Heart left ventricle (tissue), 16 donors: Measurements from ENCODE around the gene ZC3H18. TPM values are rescaled to one million over a fixed set of nuclear protein-coding genes. Genes with fewer than 3 reads are reported as not detected.

Source experiments
- ATAC-seq, 4 donors: fragments of 200-7000 bp; cut with Tn5 transposase; one replicate each; pipeline ENCODE4 v1.9.1; 2020 to 2022; ENCODE audit warnings: moderate library complexity in 4 of 4, mild to moderate bottlenecking in 3 of 4, moderate number of reproducible peaks in 1 of 4
- DNase-seq, 5 donors: peaks; one replicate each; pipeline ENCODE4 v3.0.0-alpha.2; 2020
- H3K27ac ChIP-seq, 12 donors: fragments of 200-600 bp; sonication (generic) in 4 of 12; one replicate each; pipeline versions ENCODE4 v1.5.0 to v1.8.0; 2016 to 2022; ENCODE audit warnings: mild to moderate bottlenecking in 2 of 12
- H3K27me3 ChIP-seq, 9 donors: fragments of 200-600 bp; sonication (generic) in 2 of 9; one replicate each; pipeline versions ENCODE4 v1.5.1 to v1.8.0; 2016 to 2022; ENCODE audit warnings: mild to moderate bottlenecking in 3 of 9
- H3K36me3 ChIP-seq, 9 donors: fragments of 200-600 bp; sonication (generic) in 2 of 9; one replicate each; pipeline versions ENCODE4 v1.5.0 to v1.8.0; 2018 to 2022; ENCODE audit warnings: mild to moderate bottlenecking in 2 of 9
- H3K4me1 ChIP-seq, 12 donors: fragments of 200-600 bp; sonication (generic) in 4 of 12; one replicate each; pipeline versions ENCODE4 v1.5.0 to v1.8.0; 2016 to 2022; ENCODE audit warnings: mild to moderate bottlenecking in 3 of 12
- H3K4me3 ChIP-seq, 12 donors: fragments of 200-600 bp; sonication (generic) in 4 of 12; one replicate each; pipeline versions ENCODE4 v1.5.0 to v1.8.0; 2017 to 2022; ENCODE audit warnings: mild to moderate bottlenecking in 9 of 12, moderate library complexity in 4 of 12
- H3K9me3 ChIP-seq, 12 donors: fragments of 200-600 bp; sonication (generic) in 4 of 12; one replicate each; pipeline versions ENCODE4 v1.5.0 to v1.8.0; 2016 to 2022; ENCODE audit warnings: mild to moderate bottlenecking in 1 of 12
- CTCF ChIP-seq, 12 donors: fragments of 200-600 bp; sonication (generic) in 4 of 12; IDR thresholded peaks; one replicate each; pipeline versions ENCODE4 v1.5.0 to v1.8.0; 2018 to 2022; ENCODE audit warnings: antibody characterized with exemption in 12 of 12, mild to moderate bottlenecking in 5 of 12
- POLR2A ChIP-seq, 2 donors: fragments of 450-650 bp; IDR thresholded peaks; one replicate each; pipeline ENCODE4 v1.6.1; 2017; ENCODE audit warnings: antibody characterized with exemption in 2 of 2, mild to moderate bottlenecking in 2 of 2, moderate library complexity in 2 of 2
- WGBS, 4 donors: extraction: QIAGEN DNeasy Blood & Tissue Kit in 2 of 4; methylation state at CpG; one replicate each; pipeline versions ENCODE4 v1.1.5 to v1.1.7; 2013 to 2018; 5-methylcytosine and 5-hydroxymethylcytosine counted together
- intact Hi-C, 10 donors: fragments of 100-400 bp; cut with DNase I; formaldehyde crosslinking; loops; one replicate each; pipeline versions ENCODE4 v1.11.1 to v1.14.2; 2022
- polyA plus RNA-seq, 2 donors: library from polyadenylated mRNA; stranded (reverse); fragments of 200-250 nt; gene quantifications; one replicate each; pipeline ENCODE4 v1.2.3, GENCODE V29; 2013
- total RNA-seq, 9 donors: library from RNA; depleted of rRNA in 2 of 9; stranded (reverse); fragments of >200 nt in 2 of 9; fragmentation: NEBNext Ultra II Directional in 3 of 9; extraction: Animal tissue kit (Norgen Biotek cat#: 25700) in 3 of 9; gene quantifications; one replicate each; pipeline versions ENCODE4 v1.1.0 to v1.2.4, GENCODE V29; 2016 to 2023
- donor health status: ischemic (EF 13 %, LVEDD 7.1; RV severe dilation, severe dysfunction).
- donor health status: healthy with polysubstance abuse.
- donor health status: DM: no; HTN: yes; CAD: no.
- donor health status: DM: no; HTN: no; CAD: no.
- donor health status: ischemic (EF 25% LVEDD 6.9; RV normal size, moderate dysfunction).
- donor health status: ischemic (EF 25% LVEDD 5.7; RV mildly dilated, moderate dysfunction).
- donor health status: healthy.
- donor health status: DM: yes; HTN: yes; CAD: no.
- donor health status: ischemic (EF 35%, LVEDD 5.7; RV mildly dilated, moderate dysfunction).
- donor health status: nonischemic (EF 11% LVEDD 7.7; RV severe dilation, severe dysfunction).
- donor health status: DM: yes; HTN: yes; CAD: no.
- donor health status: PGD.
- donor health status: ischemic (EF 29% LVEDD 5.4; RV normal size, mild dysfunction).
- donor health status: nonischemic (EF 23%, LVEDD 6.1; RV moderate dilation, normal function).

Gene ZC3H18
- total and polyA plus RNA-seq, 11 donors, result 8.4 to 28.4 (median 21.9) TPM

- TF ChIP-seq CTCF (IDR thresholded peaks at IDR 0.05), result no peak
- no peak for TF ChIP-seq POLR2A (IDR thresholded peaks at IDR 0.05)
- peaks cover 0 to 24% (median 10%) of the 10 kb centered on the region in 9 donors for H3K27me3 ChIP-seq
- H3K4me1 ChIP-seq, result peaks cover 0 to 15% (median 4%) of the 10 kb centered on the region in 12 donors
- 54 to 62% (median 57%) methylated on average over 12 of the region's 12 CpGs for WGBS, 4 donors
- no peak overlapping the region for H3K27ac ChIP-seq
- peaks cover 0 to under 1% (median 0%) of the 10 kb centered on the region in 12 donors for H3K9me3 ChIP-seq
- DNase-seq (peak in 1 of 5 donors; percentile 1), ATAC-seq (peak in 1 of 4 donors; percentile 33)
- H3K4me3 ChIP-seq, result no peak overlapping the region
- intact Hi-C loops, result no loop called here
- H3K36me3 ChIP-seq, result no peaks in the 10 kb centered on the region
Observed at GRCh38 chr16:88549671-88550245, 20.4 kb upstream of the ZC3H18 start.

GRCh38 chr16:88550246-88550661, 19.9 kb upstream of the ZC3H18 start:
- Histone ChIP-seq H3K36me3 (no peaks in the 10 kb centered on the region), H3K9me3 (no peaks in the 10 kb centered on the region), H3K27ac (no peak overlapping the region), H3K27me3 (peaks cover 0 to 24% (median 10%) of the 10 kb centered on the region in 9 donors), H3K4me3 (no peak overlapping the region), H3K4me1 (peaks cover 0 to 15% (median 4%) of the 10 kb centered on the region in 12 donors)
- no peak for TF ChIP-seq POLR2A (IDR thresholded peaks at IDR 0.05)
- TF ChIP-seq CTCF (IDR thresholded peaks at IDR 0.05), result peak in 1 of 12 donors; percentile 11
- intact Hi-C loops, result no loop called here
- WGBS, 4 donors, result 30 to 43% (median 40%) methylated on average over 10 to 16 of the region's 16 CpGs
- ATAC-seq, result peak; percentile 38 to 75 (median 48)
- DNase-seq, result peak in 1 of 5 donors; percentile 45

DNA sequence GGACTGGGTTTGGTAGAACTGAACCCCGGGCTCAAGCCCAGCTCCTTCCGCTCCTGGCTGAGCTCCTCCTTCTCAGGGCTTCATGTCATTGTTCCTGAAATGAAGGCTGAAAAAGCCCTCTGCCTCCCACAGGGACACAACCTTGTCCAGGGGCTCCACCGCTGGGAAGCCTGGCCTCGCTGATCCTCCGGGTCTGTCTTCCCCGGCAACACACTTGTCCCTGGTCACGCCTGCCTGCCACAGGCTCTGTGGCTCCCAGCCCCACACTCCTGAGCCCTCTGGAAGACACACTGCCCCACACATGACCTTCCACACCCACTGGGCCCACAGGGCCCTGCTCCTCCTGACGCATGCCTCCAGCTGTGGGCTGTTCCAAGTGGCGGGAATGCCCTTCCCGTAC, 18.0 kb upstream of the ZC3H18 start:
- H3K27me3 ChIP-seq, result peaks cover 0 to 34% (median 8%) of the 10 kb centered on the region in 9 donors
- H3K27ac ChIP-seq, result no peak overlapping the region
- TF ChIP-seq POLR2A (IDR thresholded peaks at IDR 0.05) (no peak), CTCF (IDR thresholded peaks at IDR 0.05) (no peak)
- no peak for ATAC-seq
- 78 to 86% (median 82%) methylated on average over 10 of the region's 10 CpGs for WGBS, 4 donors
- H3K36me3 ChIP-seq, result no peaks in the 10 kb centered on the region
- H3K9me3 ChIP-seq, result no peaks in the 10 kb centered on the region
- H3K4me3 ChIP-seq, result no peak overlapping the region
- no peak for DNase-seq
- peaks cover 0 to 15% (median 4%) of the 10 kb centered on the region in 12 donors for H3K4me1 ChIP-seq
- intact Hi-C loops, result no loop called here

- WGBS, 4 donors, result 71 to 85% (median 79%) methylated on average over 7 to 13 of the region's 13 CpGs
- H3K27ac ChIP-seq, result no peak overlapping the region
- TF ChIP-seq CTCF (IDR thresholded peaks at IDR 0.05) (no peak), POLR2A (IDR thresholded peaks at IDR 0.05) (no peak)
- intact Hi-C loops, result no loop called here
- DNase-seq (no peak), ATAC-seq (no peak)
- H3K9me3 ChIP-seq, result no peaks in the 10 kb centered on the region
- no peaks in the 10 kb centered on the region for H3K36me3 ChIP-seq
- no peak overlapping the region for H3K4me3 ChIP-seq
- peaks cover 0 to 40% (median 6%) of the 10 kb centered on the region in 9 donors for H3K27me3 ChIP-seq
- peaks cover 0 to 15% (median 4%) of the 10 kb centered on the region in 12 donors for H3K4me1 ChIP-seq
Observed at GRCh38 chr16:88552815-88553214, 17.4 kb upstream of the ZC3H18 start.
